HL-60 (cell line): ENCODE data around the gene JMJD4.

Experiments
- GABPA ChIP-seq: IDR thresholded peaks from 2 replicates; pipeline ENCODE4 v1.6.1; 2012; ENCODE audit warnings: low read depth
- POLR2AphosphoS5 ChIP-seq: IDR thresholded peaks from 2 replicates; pipeline ENCODE4 v1.6.1; 2012; ENCODE audit warnings: low read depth
- SPI1 ChIP-seq: IDR thresholded peaks from 2 replicates; pipeline ENCODE4 v1.6.1; 2012; ENCODE audit warnings: low read depth, mild to moderate bottlenecking, borderline replicate concordance
- TF ChIP-seq, protein P1 (sequence below): IDR thresholded peaks from one replicate; pipeline ENCODE4 v1.5.1; 2011; ENCODE audit warnings: low read length, control low read depth, inconsistent platforms; ENCODE audit not compliant: insufficient read depth
- TF ChIP-seq, protein P2 (sequence below): IDR thresholded peaks from 2 replicates; pipeline ENCODE4 v1.6.1; 2012; ENCODE audit warnings: low read depth; ENCODE audit not compliant: insufficient replicate concordance

DNA sequence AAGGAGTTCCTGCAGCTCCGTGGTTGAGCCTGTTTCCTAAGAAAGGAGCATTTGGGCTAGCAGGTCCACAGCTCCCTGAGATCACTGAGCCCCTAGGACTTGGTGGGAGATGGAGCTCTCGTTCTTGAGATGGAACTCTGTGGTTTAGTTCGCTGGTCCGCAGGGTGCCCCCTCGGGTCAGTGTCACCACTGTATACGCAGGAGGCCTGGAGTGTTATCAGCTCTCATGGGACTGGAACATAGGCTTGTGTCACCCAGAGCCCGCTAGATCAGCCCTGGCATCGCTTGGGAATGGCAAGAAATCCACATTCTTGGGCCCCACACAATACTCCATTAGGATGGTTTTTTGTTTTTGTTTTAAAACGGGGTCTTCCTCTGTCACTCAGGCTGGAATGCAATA is 3.7 kb upstream of the JMJD4 start:
- TF ChIP-seq POLR2AphosphoS5 (no peak), SPI1 (no peak), GABPA (no peak)
- TF ChIP-seq, protein P1, sequence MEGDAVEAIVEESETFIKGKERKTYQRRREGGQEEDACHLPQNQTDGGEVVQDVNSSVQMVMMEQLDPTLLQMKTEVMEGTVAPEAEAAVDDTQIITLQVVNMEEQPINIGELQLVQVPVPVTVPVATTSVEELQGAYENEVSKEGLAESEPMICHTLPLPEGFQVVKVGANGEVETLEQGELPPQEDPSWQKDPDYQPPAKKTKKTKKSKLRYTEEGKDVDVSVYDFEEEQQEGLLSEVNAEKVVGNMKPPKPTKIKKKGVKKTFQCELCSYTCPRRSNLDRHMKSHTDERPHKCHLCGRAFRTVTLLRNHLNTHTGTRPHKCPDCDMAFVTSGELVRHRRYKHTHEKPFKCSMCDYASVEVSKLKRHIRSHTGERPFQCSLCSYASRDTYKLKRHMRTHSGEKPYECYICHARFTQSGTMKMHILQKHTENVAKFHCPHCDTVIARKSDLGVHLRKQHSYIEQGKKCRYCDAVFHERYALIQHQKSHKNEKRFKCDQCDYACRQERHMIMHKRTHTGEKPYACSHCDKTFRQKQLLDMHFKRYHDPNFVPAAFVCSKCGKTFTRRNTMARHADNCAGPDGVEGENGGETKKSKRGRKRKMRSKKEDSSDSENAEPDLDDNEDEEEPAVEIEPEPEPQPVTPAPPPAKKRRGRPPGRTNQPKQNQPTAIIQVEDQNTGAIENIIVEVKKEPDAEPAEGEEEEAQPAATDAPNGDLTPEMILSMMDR, result no peak
- TF ChIP-seq, protein P2, sequence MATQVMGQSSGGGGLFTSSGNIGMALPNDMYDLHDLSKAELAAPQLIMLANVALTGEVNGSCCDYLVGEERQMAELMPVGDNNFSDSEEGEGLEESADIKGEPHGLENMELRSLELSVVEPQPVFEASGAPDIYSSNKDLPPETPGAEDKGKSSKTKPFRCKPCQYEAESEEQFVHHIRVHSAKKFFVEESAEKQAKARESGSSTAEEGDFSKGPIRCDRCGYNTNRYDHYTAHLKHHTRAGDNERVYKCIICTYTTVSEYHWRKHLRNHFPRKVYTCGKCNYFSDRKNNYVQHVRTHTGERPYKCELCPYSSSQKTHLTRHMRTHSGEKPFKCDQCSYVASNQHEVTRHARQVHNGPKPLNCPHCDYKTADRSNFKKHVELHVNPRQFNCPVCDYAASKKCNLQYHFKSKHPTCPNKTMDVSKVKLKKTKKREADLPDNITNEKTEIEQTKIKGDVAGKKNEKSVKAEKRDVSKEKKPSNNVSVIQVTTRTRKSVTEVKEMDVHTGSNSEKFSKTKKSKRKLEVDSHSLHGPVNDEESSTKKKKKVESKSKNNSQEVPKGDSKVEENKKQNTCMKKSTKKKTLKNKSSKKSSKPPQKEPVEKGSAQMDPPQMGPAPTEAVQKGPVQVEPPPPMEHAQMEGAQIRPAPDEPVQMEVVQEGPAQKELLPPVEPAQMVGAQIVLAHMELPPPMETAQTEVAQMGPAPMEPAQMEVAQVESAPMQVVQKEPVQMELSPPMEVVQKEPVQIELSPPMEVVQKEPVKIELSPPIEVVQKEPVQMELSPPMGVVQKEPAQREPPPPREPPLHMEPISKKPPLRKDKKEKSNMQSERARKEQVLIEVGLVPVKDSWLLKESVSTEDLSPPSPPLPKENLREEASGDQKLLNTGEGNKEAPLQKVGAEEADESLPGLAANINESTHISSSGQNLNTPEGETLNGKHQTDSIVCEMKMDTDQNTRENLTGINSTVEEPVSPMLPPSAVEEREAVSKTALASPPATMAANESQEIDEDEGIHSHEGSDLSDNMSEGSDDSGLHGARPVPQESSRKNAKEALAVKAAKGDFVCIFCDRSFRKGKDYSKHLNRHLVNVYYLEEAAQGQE, result no peak
